Gastrocnemius medialis (tissue), 4 donors: ENCODE results near the gene TRPM4. TPM values are rescaled to one million over a fixed set of nuclear protein-coding genes. Genes with fewer than 3 reads are reported as not detected.

Experiments
- ATAC-seq, 2 donors: fragments of 150-250 bp; one replicate each; pipeline ENCODE4 v1.9.1; 2016
- DNase-seq, 2 donors: peaks; one replicate each; pipeline ENCODE4 v3.0.0-alpha.2; 2019
- H3K27ac ChIP-seq, 4 donors: fragments of 200-600 bp; sonication (generic); 1 replicate in 1 of 4; 2 replicates in 3 of 4; pipeline ENCODE4 v1.5.1; 2016 to 2018; ENCODE audit warnings: mild to moderate bottlenecking in 2 of 4, moderate library complexity in 1 of 4
- H3K27me3 ChIP-seq, 3 donors: fragments of 200-600 bp; sonication (generic) in 2 of 3; 1 replicate in 1 of 3; 2 replicates in 2 of 3; pipeline versions ENCODE4 v1.5.1 to v1.6.0; 2016 to 2019; ENCODE audit warnings: mild to moderate bottlenecking in 1 of 3, moderate library complexity in 1 of 3
- H3K36me3 ChIP-seq, 2 donors: fragments of 200-600 bp; sonication (generic) in 1 of 2; one replicate each; pipeline ENCODE4 v1.5.1; 2017 to 2018
- H3K4me1 ChIP-seq, 2 donors: fragments of 200-600 bp; sonication (generic) in 1 of 2; one replicate each; pipeline ENCODE4 v1.5.1; 2016 to 2017; ENCODE audit warnings: mild to moderate bottlenecking in 2 of 2
- H3K4me3 ChIP-seq, 4 donors: fragments of 200-600 bp; sonication (generic) in 3 of 4; 1 replicate in 1 of 4; 2 replicates in 3 of 4; pipeline ENCODE4 v1.5.1; 2016 to 2019; ENCODE audit warnings: mild to moderate bottlenecking in 2 of 4
- H3K9me3 ChIP-seq, 3 donors: fragments of 200-600 bp; sonication (generic) in 2 of 3; 1 replicate in 1 of 3; 2 replicates in 2 of 3; pipeline ENCODE4 v1.5.1; 2016 to 2019
- POLR2A ChIP-seq, 2 donors: fragments of 450-650 bp; IDR thresholded peaks; one replicate each; pipeline ENCODE4 v1.6.1; 2017; ENCODE audit warnings: antibody characterized with exemption in 2 of 2, mild to moderate bottlenecking in 2 of 2, moderate library complexity in 2 of 2
- in situ Hi-C, 4 donors: fragments of 200-750 bp; cut with MboI; loops; one replicate each; pipeline versions ENCODE4 v1.15.0 to v1.8.0; 2017; ENCODE audit warnings: low sequenced_read_pairs in 4 of 4
- intact Hi-C: fragments of 100-400 bp; cut with DNase I; formaldehyde crosslinking; loops from one replicate; pipeline ENCODE4 v1.15.1; 2023; ENCODE audit warnings: low total_unique reads
- total RNA-seq, 4 donors: library from RNA; depleted of rRNA; stranded (reverse); fragments of >200 nt; gene quantifications; one replicate each; pipeline versions ENCODE4 v1.1.0 to v1.2.3, GENCODE V29; 2016
- TF ChIP-seq, protein P1 (sequence below), 5 experiments: fragments of 450-650 bp in 3 of 5; fragments of 200-600 bp in 2 of 5; sonication (generic) in 2 of 5; IDR thresholded peaks in 4 of 5; conservative IDR thresholded peaks in 1 of 5; 1 replicate in 4 of 5; 2 replicates in 1 of 5; pipeline ENCODE4 v1.5.1; 2016 to 2019; ENCODE audit warnings: antibody characterized with exemption in 5 of 5, mild to moderate bottlenecking in 3 of 5, moderate library complexity in 3 of 5

TRPM4 gene
- total RNA-seq, 4 donors from 2014 or later, result 10.4 to 11.5 (median 11.3) TPM

DNA sequence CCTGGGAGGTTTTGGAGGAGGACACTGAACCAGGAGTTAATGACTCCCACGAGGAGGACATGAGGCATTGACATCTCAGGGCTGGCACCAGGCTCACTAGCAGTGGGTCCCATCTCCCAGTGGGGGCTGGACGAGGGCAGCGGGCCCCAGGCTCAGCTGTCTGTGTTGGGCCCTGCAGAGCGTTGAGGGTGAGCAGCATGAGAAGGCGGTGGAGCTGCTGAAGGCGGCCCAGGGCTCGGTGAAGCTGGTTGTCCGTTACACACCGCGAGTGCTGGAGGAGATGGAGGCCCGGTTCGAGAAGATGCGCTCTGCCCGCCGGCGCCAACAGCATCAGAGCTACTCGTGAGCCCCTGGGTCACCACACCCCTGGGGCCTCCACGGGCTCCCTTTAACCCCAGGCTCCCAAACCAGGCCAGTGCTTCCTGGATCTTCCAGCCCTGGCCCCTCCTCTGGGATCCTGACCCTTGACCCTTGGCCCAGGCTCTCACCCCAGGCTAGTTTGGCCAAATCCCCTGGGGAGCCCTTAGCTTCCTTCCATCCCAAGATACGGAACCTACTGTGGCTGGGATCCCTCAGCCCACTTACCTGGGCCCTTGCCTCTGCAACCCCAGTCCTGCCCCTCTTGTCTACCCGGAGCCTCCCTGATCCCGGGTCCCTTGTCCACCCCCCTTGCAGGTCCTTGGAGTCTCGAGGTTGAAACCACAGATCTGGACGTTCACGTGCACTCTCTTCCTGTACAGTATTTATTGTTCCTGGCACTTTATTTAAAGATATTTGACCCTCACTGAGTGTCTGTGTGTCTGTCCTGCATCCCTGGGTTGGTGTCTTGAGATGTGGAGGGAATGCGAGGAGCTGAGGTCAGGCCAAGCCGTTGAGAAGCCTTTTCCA is 39.7 kb upstream of the TRPM4 start:
- no peaks in the 10 kb centered on the region for H3K36me3 ChIP-seq
- H3K9me3 ChIP-seq, result no peaks in the 10 kb centered on the region
- H3K4me3 ChIP-seq, result peak overlapping the region; percentile 70 to 87 (median 76)
- peaks cover 21 to 27% of the 10 kb centered on the region in 2 donors for H3K4me1 ChIP-seq
- intact Hi-C loops, result loop anchor here (2.0 kb wide), 1 partner anchor 33 kb away; no protein-coding TSS in a partner anchor
- H3K27ac ChIP-seq, result peak overlapping the region; percentile 94 to 99 (median 98)
- ATAC-seq (no peak), DNase-seq (no peak)
- in situ Hi-C loops, result no loop called here
- TF ChIP-seq, protein P1, sequence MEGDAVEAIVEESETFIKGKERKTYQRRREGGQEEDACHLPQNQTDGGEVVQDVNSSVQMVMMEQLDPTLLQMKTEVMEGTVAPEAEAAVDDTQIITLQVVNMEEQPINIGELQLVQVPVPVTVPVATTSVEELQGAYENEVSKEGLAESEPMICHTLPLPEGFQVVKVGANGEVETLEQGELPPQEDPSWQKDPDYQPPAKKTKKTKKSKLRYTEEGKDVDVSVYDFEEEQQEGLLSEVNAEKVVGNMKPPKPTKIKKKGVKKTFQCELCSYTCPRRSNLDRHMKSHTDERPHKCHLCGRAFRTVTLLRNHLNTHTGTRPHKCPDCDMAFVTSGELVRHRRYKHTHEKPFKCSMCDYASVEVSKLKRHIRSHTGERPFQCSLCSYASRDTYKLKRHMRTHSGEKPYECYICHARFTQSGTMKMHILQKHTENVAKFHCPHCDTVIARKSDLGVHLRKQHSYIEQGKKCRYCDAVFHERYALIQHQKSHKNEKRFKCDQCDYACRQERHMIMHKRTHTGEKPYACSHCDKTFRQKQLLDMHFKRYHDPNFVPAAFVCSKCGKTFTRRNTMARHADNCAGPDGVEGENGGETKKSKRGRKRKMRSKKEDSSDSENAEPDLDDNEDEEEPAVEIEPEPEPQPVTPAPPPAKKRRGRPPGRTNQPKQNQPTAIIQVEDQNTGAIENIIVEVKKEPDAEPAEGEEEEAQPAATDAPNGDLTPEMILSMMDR (IDR thresholded peaks at IDR 0.05 in 4 of 5, conservative IDR thresholded peaks at IDR 0.05 in 1 of 5), result no peak
- no peak for TF ChIP-seq POLR2A (IDR thresholded peaks at IDR 0.05)
- no peaks in the 10 kb centered on the region for H3K27me3 ChIP-seq

DNA sequence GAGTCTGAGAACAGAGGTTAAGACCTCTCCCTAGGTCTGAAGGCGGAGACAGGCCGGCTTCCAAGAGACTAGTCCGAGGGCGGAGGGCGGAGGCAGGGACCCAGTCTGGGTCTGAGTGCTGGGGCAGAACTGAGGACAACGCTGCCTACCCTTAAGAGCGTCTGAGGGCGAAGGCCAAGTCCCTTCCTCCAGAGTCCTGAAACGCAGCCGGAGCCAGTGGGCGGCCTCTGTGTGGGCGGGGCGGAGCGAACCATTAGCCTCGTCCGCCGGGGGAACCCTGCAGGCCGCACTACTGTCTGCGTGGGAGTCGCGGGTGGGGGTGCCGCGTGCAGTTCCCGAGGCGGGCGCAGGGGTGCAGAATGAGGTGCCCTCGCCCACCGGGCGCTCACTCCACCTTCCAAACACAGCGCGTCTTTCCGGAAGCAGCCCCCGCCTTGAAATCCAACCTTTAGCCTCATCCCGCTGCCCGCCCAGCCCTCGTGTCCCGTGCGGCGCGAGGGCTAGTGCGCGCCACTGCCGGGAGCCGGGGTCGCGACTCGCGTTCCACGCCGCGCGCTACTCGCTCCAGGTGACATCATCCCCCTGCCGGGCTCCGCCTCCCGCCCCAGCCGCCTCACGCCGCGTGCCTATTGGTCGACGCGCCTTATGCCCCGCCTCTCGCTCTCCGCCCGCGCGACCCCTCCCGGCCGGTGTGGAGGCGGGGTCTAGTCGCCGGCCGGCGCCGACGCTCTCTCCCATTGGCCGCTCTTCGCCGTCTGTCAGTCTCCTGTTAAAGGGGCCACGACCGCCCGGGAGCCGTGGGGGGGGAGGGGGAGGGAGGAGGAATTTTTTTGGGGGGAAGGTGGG is 38.8 kb upstream of the TRPM4 start, which contains the start of gene C19orf73:
TSS of gene C19orf73 (minus strand) at position 579 of the 846 bp plus-strand sequence. CDS start at position 458, 121 bp downstream.
- Histone ChIP-seq H3K36me3 (no peaks in the 10 kb centered on the region), H3K4me1 (peaks cover 18 to 27% of the 10 kb centered on the region in 2 donors), H3K27ac (peak within 1 kb of the TSS; percentile 94 to 99 (median 98)), H3K4me3 (peak within 1 kb of the TSS; percentile 70 to 87 (median 79)), H3K27me3 (no peaks in the 10 kb centered on the region), H3K9me3 (no peaks in the 10 kb centered on the region)
- in situ Hi-C loops (no loop called here), intact Hi-C loops (loop anchor here (1.0 to 2.0 kb wide), 2 partner anchors 10 to 32 kb away; no protein-coding TSS in a partner anchor)
- DNase-seq (peak; percentile 89 to 93), ATAC-seq (peak; percentile 81 to 91)
- TF ChIP-seq POLR2A (IDR thresholded peaks at IDR 0.05), result peak; percentile 65 to 74
- TF ChIP-seq, protein P1 (IDR thresholded peaks at IDR 0.05 in 4 of 5, conservative IDR thresholded peaks at IDR 0.05 in 1 of 5), result peak in 2 of 5 experiments; percentile 32 to 37

DNA sequence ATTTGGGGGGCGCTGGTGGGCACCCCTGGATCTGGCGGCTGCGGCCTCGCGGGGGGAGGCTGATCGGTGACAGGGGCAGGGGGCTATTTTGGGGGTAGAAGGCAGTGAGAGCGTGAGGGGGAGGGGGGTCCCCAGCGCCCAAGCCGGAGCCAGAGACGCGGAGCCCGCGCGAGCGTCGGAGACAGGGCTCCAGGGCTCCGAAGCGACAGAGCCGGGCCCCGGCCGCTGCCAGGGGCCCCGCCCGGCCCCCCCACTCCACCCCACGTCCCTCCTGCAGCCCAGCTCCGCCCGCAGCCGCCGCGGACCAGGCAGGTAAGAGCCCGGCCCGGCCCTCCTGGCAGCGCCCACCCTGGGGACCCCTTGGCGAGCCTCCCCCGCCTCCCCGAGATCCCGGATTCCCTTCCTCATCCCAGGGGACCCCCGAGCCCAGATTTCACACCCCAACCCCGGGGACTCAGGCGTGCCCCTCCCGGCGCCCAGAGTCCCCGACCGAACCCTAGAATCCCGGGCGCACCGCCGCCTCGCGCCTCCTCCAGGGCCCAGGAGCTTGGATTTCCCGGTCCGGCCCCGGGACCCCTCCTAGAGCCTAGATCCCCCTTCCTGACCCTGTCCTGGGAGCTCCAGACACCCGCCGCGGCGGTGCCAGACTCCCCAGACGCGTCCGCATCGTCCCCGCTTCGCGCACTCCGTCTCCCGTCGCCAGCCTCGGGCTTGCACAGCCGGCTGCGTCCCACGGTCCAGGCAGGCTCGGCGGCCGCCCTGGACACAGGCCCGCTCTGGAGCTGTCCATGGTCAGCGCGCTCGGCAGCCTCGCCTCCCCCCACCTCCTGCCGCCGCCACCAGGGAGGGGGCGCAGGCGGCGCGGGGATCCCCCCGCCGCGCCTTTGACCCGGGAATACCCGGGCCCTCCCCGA is 37.9 kb upstream of the TRPM4 start, which contains the start of gene PPFIA3:
TSS of gene PPFIA3 (plus strand) at position 134 of the 914 bp plus-strand sequence. CDS start 8,330 bp downstream, outside the sequence.
- peaks cover 16 to 27% of the 10 kb centered on the region in 2 donors for H3K4me1 ChIP-seq
- intact Hi-C loops, result loop anchor here (1.0 to 2.0 kb wide), 2 partner anchors 9 to 31 kb away; no protein-coding TSS in a partner anchor
- ATAC-seq (peak; percentile 31 to 45), DNase-seq (peak in 1 of 2 donors; percentile 53)
- TF ChIP-seq, protein P1 (IDR thresholded peaks at IDR 0.05 in 4 of 5, conservative IDR thresholded peaks at IDR 0.05 in 1 of 5), result no peak
- no peak for TF ChIP-seq POLR2A (IDR thresholded peaks at IDR 0.05)
- H3K27me3 ChIP-seq, result no peaks in the 10 kb centered on the region
- H3K9me3 ChIP-seq, result no peaks in the 10 kb centered on the region
- peak within 1 kb of the TSS; percentile 70 to 87 (median 79) for H3K4me3 ChIP-seq
- in situ Hi-C loops, result no loop called here
- H3K27ac ChIP-seq, result peak within 1 kb of the TSS; percentile 94 to 99 (median 98)
- no peaks in the 10 kb centered on the region for H3K36me3 ChIP-seq
